ENCODE measurements around the gene SLC44A3.

Gene SLC44A3

GRCh38 chr1:94873520-94874351 lies 53.6 kb downstream of the SLC44A3 start:
- peak; percentile 81 for DNase-seq (ENCODE audit: low read depth)

GRCh38 chr1:94874423-94874822 lies 54.3 kb downstream of the SLC44A3 start:
- no peak for DNase-seq (ENCODE audit: low read depth)

DNA sequence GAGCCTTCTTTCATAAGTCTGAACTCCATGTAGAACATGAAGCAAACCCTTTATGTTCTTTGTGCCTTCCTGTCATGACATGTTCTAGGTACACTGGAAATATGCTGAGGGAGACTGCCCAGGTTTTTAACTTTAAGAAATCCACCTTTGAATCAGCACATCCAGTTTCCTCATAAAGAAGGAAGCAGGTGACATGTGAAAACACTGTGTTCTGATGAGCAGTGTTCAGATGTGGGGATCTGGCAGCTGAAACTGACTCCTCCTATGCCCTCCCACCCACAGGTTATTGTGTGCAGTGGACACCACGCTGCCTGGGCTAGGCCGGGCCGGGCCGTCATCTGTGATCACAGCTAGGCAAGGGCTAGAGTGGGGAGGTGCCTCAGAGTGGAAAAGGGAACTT lies 55.6 kb downstream of the SLC44A3 start:
- DNase-seq (ENCODE audit: low read depth), result no peak

- DNase-seq (ENCODE audit: low read depth), result no peak
Observed at GRCh38 chr1:94876362-94876761, 56.2 kb downstream of the SLC44A3 start.

- no peak for DNase-seq (ENCODE audit: low read depth)
Observed at GRCh38 chr1:94878329-94878728, 58.2 kb downstream of the SLC44A3 start.

- peak; percentile 50 for DNase-seq (ENCODE audit: low read depth)
Observed at GRCh38 chr1:94883691-94884090, 63.5 kb downstream of the SLC44A3 start.

GRCh38 chr1:94884106-94884505 lies 63.9 kb downstream of the SLC44A3 start:
- DNase-seq (ENCODE audit: low read depth), result peak; percentile 43

DNA sequence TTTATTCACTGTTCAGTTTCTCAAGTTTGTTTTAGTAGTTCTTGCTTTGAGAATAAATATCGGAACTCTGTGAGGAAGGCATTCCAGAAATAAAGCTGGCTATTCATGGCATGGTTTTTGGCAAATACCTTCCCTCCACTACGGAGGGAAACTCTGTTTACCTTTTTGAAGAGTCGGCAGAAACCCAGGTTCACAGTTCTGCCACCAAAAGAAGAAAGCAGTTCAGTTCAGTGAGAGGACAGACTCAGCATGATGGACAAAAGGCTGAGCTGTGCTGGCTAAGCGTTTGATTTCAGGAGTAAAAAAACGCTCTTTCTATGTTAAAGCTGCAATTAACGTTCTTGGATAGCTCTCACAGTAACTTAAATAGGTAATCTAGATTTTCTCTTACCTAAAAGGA lies 64.3 kb downstream of the SLC44A3 start:
- DNase-seq (ENCODE audit: low read depth), result no peak

DNA sequence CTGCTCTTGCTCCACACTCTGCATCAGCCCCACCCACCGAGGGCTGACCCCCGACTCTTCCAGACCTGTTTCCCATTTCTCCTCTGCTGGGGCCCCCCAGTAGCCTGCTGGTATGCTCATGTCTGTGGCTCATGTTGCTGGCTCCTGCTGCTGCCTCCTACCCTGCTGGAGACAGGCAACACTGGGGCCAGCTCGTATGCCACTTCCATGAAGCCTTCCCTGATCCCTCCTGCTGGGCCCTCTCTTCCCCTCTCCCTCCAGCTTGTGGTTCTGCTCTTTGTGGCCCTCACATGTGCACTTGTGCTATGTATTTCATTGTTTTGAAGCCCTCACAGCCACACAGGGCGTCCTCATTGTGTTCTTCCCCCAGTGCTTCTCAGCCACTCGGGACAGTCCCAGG lies 66.2 kb downstream of the SLC44A3 start:
- no peak for DNase-seq (ENCODE audit: low read depth)

GRCh38 chr1:94887106-94887505 lies 66.9 kb downstream of the SLC44A3 start:
- no peak for DNase-seq (ENCODE audit: low read depth)

GRCh38 chr1:94887603-94888171 lies 67.5 kb downstream of the SLC44A3 start:
- DNase-seq (ENCODE audit: low read depth), result peak; percentile 52

- no peak for DNase-seq (ENCODE audit: low read depth)
Observed at GRCh38 chr1:94888201-94888600, 68.0 kb downstream of the SLC44A3 start.

- DNase-seq (ENCODE audit: low read depth), result no peak
Observed at GRCh38 chr1:94892604-94893254, 72.6 kb downstream of the SLC44A3 start.

- no peak for DNase-seq (ENCODE audit: low read depth)
Observed at GRCh38 chr1:94894630-94895029, 74.5 kb downstream of the SLC44A3 start.

DNA sequence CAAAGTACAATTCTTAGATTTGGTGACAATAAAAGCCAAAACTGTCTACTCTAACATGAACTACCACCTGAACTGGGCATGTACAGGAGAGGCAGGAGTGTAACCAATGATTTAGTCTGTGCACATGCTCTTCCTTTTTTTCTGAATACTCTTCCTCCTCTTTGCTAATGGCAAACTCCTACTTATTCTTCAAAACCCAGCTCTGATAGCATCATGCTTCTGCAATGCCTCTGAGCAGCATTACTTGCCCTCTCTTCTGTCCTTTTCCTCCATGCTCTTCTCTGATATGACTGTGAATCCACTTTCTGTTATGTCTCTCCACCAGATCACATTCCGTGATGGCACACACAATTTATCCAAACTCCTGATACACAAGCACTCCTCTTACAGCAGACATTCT lies 75.4 kb downstream of the SLC44A3 start:
- DNase-seq (ENCODE audit: low read depth), result no peak

DNA sequence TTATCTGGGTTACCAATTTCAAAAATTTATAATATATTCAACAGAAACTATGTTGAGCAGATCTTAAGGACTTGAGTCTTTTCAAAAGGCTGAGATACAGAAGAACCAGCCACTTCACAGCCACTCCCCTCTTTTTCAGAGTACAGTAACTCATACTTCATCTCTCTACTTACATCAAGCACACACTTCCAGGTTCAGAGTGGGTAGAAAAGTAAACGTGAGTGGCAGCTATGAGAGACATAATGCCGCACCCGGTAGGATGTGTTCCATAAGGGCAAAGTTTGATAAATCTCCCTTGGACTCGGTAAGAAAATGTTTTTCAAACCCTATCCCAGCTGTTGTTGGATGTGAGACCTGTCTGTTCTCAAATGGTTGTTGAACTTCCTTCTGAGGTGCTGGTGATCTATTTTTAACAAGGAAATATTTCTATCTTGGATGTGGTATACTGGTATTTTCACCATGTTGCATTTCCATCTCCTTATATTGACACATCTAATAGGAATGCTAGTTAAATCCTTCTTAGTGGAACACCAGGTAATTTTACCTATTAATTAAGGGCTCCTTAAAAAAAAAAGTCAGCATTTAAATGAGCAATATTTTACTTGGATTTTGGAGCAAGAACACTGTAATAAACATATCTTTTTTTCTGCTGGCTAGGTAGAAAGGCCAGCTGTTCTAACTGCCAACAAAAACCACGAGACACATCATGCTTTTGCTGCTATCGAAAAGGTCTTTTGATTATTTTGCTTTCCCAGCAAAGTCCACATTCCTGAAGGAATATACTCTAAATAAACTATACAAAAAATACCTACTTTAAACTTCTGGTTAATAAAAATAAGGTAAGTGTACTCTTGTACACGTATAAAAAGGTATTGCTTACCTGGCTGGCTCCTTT lies 78.6 kb downstream of the SLC44A3 start:
- DNase-seq (ENCODE audit: low read depth), result no peak

GRCh38 chr1:94899756-94900155 lies 79.6 kb downstream of the SLC44A3 start:
- DNase-seq (ENCODE audit: low read depth), result peak; percentile 50

GRCh38 chr1:94901841-94902240 lies 81.7 kb downstream of the SLC44A3 start:
- DNase-seq (ENCODE audit: low read depth), result no peak

DNA sequence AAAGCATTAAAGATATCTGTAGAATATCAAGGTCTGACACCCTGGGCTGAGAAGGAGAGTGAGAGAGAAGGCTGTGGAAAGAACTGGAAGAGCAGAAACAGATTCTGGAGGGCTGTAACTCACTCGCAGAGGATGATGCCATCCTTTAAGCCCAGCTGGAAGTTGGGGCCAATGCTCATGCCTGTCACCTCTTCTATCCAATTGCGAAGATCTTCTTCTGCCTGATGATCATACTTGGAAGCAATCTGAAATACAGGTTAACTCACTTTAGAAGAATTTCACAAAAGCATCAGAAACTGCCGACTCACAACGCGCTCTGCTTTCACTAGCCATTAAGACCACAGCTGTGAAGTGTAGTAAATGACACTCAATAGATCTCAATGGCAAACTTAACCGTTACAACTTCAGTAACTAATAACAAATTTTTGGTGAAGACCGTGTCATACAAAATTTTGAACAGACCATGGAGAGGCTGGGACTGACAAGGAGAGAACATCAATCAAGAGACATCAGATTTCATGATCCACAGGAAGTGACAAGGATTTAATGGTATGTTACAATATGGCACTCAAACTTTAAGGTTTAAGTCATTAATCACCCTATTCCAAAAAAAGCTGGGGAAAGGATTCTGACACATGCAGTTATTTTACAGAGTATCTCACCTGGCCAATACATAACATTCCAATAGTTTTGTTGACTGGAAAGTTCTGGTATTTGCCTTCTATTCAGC lies 83.3 kb downstream of the SLC44A3 start:
- peak; percentile 57 for DNase-seq (ENCODE audit: low read depth)

DNA sequence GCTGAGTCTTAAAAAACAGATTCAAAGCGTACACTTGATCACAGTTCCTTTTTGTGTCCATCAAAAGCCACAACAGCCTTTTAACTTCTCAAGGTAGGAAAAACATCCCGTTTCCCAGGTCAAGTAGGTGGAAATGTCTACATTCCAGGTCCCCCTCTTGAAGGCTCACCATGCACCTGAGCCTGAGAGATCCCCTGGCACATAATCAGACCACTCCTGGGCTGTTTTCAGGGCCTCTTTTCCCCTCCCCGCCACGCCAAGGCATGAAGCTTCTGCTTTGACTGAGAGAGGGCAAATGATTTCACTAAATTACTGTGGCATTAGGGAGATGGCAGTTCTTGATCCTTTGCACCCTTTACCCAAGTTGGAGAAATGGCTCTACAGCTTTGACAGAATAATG lies 85.0 kb downstream of the SLC44A3 start:
- DNase-seq (ENCODE audit: low read depth), result no peak

DNA sequence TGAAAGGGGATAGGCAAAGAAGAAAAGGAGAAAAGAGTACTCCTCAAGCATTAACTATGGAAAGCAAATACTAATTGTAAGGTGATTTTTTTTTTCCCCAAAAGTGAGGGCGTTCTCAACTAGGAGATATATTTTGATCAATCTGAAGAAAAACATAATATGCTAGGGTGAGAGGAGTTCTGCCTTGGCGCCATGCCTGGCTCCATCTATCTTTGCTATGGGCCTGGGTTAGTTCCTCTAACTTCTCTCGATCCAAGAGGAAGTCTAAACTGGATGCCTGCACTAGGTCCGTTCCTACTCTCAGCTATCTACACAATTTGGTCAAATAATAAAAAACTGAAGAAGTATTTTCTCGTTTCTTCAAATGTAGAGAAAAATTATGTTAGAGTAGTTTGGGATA lies 86.2 kb downstream of the SLC44A3 start:
- DNase-seq (ENCODE audit: low read depth), result no peak

GRCh38 chr1:94907136-94907535 lies 87.0 kb downstream of the SLC44A3 start:
- no peak for DNase-seq (ENCODE audit: low read depth)

Measured in amniotic epithelial cell (primary cell).